ENCODE data around the gene SNX11. TPM values are rescaled to one million over a fixed set of nuclear protein-coding genes. Genes with fewer than 3 reads are reported as not detected.

SNX11 gene
- total RNA-seq, 1 donor from 2014 or later: 14.7 TPM

DNA sequence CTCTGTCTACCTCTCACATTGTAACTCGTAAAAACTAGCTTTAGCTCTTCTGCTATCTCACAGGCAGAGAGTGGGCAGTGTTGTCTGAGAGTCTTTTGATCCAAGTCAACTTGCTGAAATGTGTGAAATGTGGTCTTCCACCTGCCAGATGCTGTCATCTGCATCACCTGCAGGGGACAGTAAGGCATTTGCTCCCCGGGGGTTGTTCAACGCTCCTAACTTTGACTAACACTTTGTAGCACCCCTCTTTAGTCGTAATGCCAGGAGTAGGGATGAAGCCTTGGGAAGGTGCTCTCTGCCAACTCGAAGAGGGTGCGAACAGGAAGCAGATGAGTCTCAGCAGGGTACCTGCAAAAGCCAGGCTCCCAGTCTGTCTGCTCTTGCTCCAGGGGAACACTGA, 36.1 kb downstream of the SNX11 start:
- Histone ChIP-seq H3K4me3 (ENCODE audit: low read depth, low read length) (no peak overlapping the region), H3K27me3 (ENCODE audit: control insufficient read depth, insufficient read depth, low read length) (peaks cover 11% of the 10 kb centered on the region), H3K36me3 (ENCODE audit: control insufficient read depth, insufficient read depth, low read length) (no peaks in the 10 kb centered on the region)
- TF ChIP-seq, protein P1, sequence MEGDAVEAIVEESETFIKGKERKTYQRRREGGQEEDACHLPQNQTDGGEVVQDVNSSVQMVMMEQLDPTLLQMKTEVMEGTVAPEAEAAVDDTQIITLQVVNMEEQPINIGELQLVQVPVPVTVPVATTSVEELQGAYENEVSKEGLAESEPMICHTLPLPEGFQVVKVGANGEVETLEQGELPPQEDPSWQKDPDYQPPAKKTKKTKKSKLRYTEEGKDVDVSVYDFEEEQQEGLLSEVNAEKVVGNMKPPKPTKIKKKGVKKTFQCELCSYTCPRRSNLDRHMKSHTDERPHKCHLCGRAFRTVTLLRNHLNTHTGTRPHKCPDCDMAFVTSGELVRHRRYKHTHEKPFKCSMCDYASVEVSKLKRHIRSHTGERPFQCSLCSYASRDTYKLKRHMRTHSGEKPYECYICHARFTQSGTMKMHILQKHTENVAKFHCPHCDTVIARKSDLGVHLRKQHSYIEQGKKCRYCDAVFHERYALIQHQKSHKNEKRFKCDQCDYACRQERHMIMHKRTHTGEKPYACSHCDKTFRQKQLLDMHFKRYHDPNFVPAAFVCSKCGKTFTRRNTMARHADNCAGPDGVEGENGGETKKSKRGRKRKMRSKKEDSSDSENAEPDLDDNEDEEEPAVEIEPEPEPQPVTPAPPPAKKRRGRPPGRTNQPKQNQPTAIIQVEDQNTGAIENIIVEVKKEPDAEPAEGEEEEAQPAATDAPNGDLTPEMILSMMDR (IDR thresholded peaks at IDR 0.05; ENCODE audit: insufficient read depth, low read length, severe bottlenecking): no peak
- DNase-seq (ENCODE audit: low read depth) (no peak), FAIRE-seq (no peak)

DNA sequence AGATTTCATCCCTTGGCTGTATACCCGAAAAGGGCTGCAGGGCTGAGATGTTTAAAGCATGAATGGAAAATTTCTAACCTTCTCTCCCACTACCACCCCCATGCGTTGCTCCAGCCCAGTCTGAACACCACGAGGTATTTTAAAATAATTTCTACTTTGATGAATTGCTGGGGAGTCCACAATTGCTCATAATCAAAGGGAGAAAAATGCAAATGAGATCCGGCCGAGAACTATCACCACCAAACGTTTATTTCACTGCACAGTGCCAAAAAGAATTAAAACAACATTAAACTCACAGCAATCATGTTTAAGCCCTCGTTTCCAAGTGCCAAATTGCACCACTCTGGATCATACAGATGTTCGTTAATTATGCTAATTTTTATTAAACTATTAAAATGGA, 36.7 kb downstream of the SNX11 start:
- TF ChIP-seq, protein P1 (IDR thresholded peaks at IDR 0.05; ENCODE audit: insufficient read depth, low read length, severe bottlenecking): no peak
- Histone ChIP-seq H3K4me3 (ENCODE audit: low read depth, low read length) (no peak overlapping the region), H3K27me3 (ENCODE audit: control insufficient read depth, insufficient read depth, low read length) (peaks cover 14% of the 10 kb centered on the region), H3K36me3 (ENCODE audit: control insufficient read depth, insufficient read depth, low read length) (no peaks in the 10 kb centered on the region)
- no peak for DNase-seq (ENCODE audit: low read depth)
- FAIRE-seq: no peak

DNA sequence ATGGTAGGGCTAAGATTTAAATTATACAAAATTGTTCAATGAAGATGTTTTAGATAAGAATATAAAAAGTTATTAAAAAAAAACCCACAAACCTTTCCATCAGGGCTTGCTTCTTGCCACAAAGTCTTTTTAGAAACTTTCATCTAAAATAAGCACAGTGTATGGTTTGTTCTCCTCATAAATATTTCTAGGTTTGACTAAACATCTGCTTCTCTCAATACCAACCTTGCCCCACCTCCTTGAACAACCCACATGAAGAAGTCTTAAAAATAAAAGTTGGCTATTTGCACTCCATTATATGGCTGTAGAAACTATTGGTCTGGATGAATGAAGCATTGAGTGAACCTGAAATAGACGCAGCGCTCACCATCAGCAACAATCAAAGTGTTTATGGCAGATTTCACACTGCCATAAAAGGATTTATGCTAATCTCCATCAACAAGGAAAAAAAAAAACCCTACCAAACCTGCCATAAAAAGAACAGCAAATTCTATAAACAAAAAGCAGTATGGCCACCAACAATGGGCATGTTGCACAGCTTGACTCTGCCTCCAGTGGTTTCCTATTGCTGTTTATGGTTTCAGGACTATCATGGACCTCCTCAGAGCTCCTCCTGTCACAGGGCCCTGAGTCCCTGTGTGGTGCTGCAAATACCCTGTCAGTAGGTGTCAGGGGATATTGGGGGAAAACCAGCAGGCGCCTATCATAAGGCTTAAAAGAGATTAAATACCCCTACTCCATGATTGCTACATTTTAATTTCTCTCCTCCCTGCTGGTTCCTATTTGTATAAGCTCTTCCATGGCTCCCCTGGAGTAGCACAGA, 37.6 kb downstream of the SNX11 start:
- peaks cover 18% of the 10 kb centered on the region for H3K27me3 ChIP-seq (ENCODE audit: control insufficient read depth, insufficient read depth, low read length)
- H3K4me3 ChIP-seq (ENCODE audit: low read depth, low read length): no peak overlapping the region
- TF ChIP-seq, protein P1 (IDR thresholded peaks at IDR 0.05; ENCODE audit: insufficient read depth, low read length, severe bottlenecking): no peak
- no peak for DNase-seq (ENCODE audit: low read depth)
- no peaks in the 10 kb centered on the region for H3K36me3 ChIP-seq (ENCODE audit: control insufficient read depth, insufficient read depth, low read length)
- FAIRE-seq: no peak

DNA sequence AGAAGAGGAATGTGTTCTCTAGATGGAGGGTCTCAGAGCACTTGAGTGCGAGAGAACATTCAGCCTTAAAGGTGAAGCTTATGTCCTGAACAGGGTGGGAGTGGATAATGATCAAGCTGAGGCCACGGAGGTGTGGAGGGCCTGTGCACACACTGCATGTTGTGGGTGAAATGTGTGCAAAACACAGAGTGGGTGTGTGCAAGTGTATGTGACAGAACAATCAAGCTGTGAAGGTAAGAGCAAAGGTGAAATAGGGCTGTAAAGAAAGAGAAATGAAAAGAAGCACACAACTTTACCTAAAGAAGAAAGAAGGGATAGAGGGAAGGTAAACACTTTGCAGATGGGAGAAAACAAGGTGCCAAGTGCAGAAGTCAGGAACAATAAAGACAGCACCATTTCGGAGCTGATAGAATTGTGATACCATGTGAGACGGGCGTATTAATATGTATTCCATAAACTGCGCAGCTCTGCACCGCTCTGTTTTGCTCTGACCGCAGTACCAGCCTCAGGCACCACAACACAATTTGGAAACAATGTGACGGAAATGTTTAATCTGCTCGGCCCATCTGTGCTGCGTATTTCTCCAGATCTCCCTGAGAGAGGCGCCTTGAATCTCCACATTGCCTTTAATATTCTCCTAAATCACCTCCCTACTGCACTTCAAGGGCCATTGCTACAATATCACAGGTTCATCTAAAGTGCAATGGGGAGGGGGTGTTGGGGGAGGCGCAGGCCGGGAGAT, 40.6 kb downstream of the SNX11 start:
- TF ChIP-seq, protein P1 (IDR thresholded peaks at IDR 0.05; ENCODE audit: insufficient read depth, low read length, severe bottlenecking): no peak
- H3K4me3 ChIP-seq (ENCODE audit: low read depth, low read length): no peak overlapping the region
- H3K27me3 ChIP-seq (ENCODE audit: control insufficient read depth, insufficient read depth, low read length): peaks cover 21% of the 10 kb centered on the region
- FAIRE-seq (no peak), DNase-seq (ENCODE audit: low read depth) (no peak)
- no peaks in the 10 kb centered on the region for H3K36me3 ChIP-seq (ENCODE audit: control insufficient read depth, insufficient read depth, low read length)

DNA sequence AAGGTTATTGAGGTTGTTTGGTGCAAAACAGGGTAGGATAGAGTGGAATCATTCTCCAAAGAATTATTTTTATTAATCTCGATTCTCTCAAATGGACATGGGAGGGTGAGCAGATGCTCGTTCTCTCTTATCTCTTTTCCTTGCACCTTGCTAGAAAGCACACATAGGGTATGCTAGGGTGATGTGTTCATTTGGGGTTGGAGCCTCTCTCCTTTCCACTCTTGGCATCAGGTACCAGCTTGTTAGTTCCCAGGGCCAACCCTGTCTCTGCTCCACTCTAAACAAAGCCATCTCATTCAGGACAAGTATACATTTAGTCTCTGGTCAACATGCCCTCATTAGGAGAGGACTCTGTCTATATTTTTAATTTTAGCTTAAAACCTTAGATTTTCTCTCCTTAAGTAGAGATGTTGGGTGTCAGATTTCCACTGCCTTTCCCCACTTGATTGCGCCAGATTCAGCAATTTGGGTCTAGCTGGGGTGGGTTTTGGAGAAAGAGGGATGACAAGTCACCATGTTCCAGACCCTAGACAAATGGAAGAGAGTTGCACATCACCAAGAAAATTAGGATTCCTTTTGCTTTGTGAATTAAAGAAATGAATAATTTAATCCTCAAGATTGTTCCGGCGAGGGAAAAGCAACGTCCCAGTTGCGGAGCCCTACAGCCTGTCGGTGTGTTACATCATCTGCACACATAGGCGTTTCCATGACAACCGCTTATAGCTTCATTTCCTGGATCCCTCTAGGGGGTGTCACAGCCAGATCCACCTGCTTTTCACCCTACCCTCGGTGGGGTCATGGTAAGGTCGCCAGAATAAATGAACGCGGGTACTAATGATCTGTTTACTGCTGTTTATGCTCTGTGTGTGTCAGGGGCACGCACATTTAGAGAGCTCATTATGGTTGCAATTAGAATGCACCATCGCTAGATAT, 41.6 kb downstream of the SNX11 start:
- FAIRE-seq: no peak
- TF ChIP-seq, protein P1 (IDR thresholded peaks at IDR 0.05; ENCODE audit: insufficient read depth, low read length, severe bottlenecking): no peak
- no peak for DNase-seq (ENCODE audit: low read depth)
- peaks cover 15% of the 10 kb centered on the region for H3K27me3 ChIP-seq (ENCODE audit: control insufficient read depth, insufficient read depth, low read length)
- H3K4me3 ChIP-seq (ENCODE audit: low read depth, low read length): no peak overlapping the region
- H3K36me3 ChIP-seq (ENCODE audit: control insufficient read depth, insufficient read depth, low read length): no peaks in the 10 kb centered on the region

All from bronchial epithelial cell (primary cell).